Measurements from ENCODE around the gene TIPIN. TPM values are rescaled to one million over a fixed set of nuclear protein-coding genes. Genes with fewer than 3 reads are reported as not detected.
"Not testable (repeated sequence)": the region's sequence is repeated elsewhere in the genome, so short reads cannot be mapped to it uniquely, and the experiment has no call there.

TIPIN gene
- total and polyA plus RNA-seq, 8 donors = 2.3 to 13.8 (median 3.1) TPM; not detected in 1

DNA sequence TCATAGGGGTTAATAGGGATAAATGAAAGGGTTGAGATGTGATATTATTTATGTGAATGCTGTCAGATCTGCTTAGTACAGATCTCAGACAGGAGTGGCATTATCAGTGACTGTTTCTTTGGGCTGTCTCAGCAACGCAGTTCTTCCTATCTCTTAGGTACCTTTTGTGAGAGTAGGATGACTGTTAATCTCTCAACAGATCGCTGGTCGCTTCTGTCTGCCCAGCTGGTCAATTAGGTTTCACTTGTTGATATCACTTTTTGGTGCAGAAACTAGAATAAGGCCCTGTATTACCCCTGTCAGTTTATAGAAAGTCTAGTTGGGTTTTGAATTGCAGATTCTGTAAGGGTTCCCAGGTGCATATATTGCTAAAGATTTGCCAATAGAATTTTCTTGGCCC, 46.7 kb downstream of the TIPIN start:
- 77 to 92% (median 90%) methylated on average over 3 of the region's 3 CpGs for WGBS, 5 donors
- no peak for TF ChIP-seq EP300 (IDR thresholded peaks at IDR 0.05)
- TF ChIP-seq, protein P1, sequence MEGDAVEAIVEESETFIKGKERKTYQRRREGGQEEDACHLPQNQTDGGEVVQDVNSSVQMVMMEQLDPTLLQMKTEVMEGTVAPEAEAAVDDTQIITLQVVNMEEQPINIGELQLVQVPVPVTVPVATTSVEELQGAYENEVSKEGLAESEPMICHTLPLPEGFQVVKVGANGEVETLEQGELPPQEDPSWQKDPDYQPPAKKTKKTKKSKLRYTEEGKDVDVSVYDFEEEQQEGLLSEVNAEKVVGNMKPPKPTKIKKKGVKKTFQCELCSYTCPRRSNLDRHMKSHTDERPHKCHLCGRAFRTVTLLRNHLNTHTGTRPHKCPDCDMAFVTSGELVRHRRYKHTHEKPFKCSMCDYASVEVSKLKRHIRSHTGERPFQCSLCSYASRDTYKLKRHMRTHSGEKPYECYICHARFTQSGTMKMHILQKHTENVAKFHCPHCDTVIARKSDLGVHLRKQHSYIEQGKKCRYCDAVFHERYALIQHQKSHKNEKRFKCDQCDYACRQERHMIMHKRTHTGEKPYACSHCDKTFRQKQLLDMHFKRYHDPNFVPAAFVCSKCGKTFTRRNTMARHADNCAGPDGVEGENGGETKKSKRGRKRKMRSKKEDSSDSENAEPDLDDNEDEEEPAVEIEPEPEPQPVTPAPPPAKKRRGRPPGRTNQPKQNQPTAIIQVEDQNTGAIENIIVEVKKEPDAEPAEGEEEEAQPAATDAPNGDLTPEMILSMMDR (IDR thresholded peaks at IDR 0.05) = no peak
- TF ChIP-seq POLR2A (IDR thresholded peaks at IDR 0.05) = no peak
- no peak for TF ChIP-seq POLR2AphosphoS5 (IDR thresholded peaks at IDR 0.05)
- H3K27me3 ChIP-seq = no peaks in the 10 kb centered on the region
- no peaks in the 10 kb centered on the region for H3K4me1 ChIP-seq
- no peak overlapping the region for H3K4me3 ChIP-seq
- peaks cover 37 to 98% (median 93%) of the 10 kb centered on the region in 4 donors for H3K36me3 ChIP-seq
- H3K27ac ChIP-seq = no peak overlapping the region
- no peak for DNase-seq
- intact Hi-C loops (cut with DNase I; ENCODE audit: low total_unique reads) = no loop called here
- H3K9me3 ChIP-seq = no peaks in the 10 kb centered on the region

DNA sequence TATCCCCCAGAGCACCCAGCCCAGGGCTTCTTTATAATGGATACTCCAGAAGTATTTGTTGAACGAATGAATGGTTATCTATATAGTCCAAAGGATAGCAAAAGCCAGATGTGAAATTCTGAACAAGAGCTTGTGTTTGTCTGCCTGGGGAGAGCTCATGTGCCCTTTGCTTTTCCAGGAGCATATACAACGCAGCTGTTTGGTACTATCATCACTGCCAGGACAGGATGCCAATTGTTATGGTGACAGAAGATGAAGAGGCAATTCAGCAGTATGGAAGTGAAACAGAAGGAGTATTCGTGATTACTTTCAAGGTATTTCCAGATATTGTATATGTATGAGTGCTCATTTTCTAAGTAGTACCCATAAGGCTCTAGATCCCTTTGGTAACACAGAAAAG, 48.0 kb downstream of the TIPIN start:
- no peaks in the 10 kb centered on the region for H3K27me3 ChIP-seq
- no peaks in the 10 kb centered on the region for H3K9me3 ChIP-seq
- 94 to 98% (median 95%) methylated on average over 3 of the region's 3 CpGs for WGBS, 5 donors
- H3K27ac ChIP-seq = no peak overlapping the region
- intact Hi-C loops (cut with DNase I; ENCODE audit: low total_unique reads) = no loop called here
- TF ChIP-seq, protein P1 (IDR thresholded peaks at IDR 0.05) = no peak
- TF ChIP-seq EP300 (IDR thresholded peaks at IDR 0.05) (no peak), POLR2AphosphoS5 (IDR thresholded peaks at IDR 0.05) (no peak), POLR2A (IDR thresholded peaks at IDR 0.05) (no peak)
- DNase-seq = no peak
- H3K36me3 ChIP-seq = peaks cover 26 to 85% (median 80%) of the 10 kb centered on the region in 4 donors
- no peak overlapping the region for H3K4me3 ChIP-seq
- no peaks in the 10 kb centered on the region for H3K4me1 ChIP-seq

DNA sequence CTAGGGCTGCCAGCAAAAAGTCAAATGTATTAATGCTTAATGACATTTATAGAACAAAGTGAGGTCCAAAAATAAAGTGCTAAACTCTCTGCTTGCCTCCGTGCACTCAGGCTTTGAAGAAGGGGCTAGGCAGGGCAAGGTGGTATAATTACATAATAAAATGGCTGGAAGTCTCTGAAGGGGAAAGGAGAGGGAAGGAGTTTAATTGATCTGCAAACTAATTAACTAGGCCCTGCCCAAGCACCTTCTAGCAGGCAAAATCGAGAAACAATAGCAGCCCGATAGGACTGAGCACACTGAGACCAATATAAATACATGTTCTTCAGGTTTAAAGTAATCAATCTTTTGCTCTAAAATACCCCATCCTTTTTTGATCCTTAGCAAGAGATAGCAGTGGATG, 50.1 kb downstream of the TIPIN start:
- no peak overlapping the region for H3K4me3 ChIP-seq
- peaks cover 21 to 80% (median 72%) of the 10 kb centered on the region in 4 donors for H3K36me3 ChIP-seq
- H3K27me3 ChIP-seq = no peaks in the 10 kb centered on the region
- intact Hi-C loops (cut with DNase I; ENCODE audit: low total_unique reads) = no loop called here
- DNase-seq = no peak
- no peaks in the 10 kb centered on the region for H3K4me1 ChIP-seq
- 78 to 85% (median 82%) methylated on average over 3 of the region's 3 CpGs for WGBS, 5 donors
- no peaks in the 10 kb centered on the region for H3K9me3 ChIP-seq
- H3K27ac ChIP-seq = no peak overlapping the region
- no peak for TF ChIP-seq POLR2A (IDR thresholded peaks at IDR 0.05)
- no peak for TF ChIP-seq EP300 (IDR thresholded peaks at IDR 0.05)
- TF ChIP-seq POLR2AphosphoS5 (IDR thresholded peaks at IDR 0.05) = no peak

DNA sequence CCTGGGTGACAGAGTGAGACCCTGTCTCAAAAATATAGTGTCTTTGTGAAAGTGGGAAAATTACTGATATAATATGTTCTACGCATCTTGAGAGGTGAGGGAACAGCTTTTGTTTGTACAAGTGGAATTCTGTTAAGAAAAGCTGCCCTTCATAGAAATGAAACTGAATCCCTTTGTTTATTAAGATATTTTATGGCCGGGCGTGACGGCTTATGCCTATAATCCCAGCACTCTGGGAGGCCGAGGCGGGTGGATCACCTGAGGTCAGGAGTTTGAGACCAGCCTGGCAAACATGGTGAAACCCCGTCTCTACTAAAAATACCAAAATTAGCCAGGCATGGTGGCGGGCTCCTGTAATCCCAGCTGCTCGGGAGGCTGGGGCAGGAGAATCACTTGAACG, 52.1 kb downstream of the TIPIN start:
- H3K9me3 ChIP-seq; H3K4me1 ChIP-seq; intact Hi-C loops (cut with DNase I; ENCODE audit: low total_unique reads); H3K27me3 ChIP-seq; H3K4me3 ChIP-seq; DNase-seq; H3K27ac ChIP-seq: not testable (repeated sequence)
- 71 to 87% (median 85%) methylated on average over 10 of the region's 10 CpGs for WGBS, 5 donors
- H3K36me3 ChIP-seq = peaks cover 11 to 75% (median 68%) of the 10 kb centered on the region in 4 donors

DNA sequence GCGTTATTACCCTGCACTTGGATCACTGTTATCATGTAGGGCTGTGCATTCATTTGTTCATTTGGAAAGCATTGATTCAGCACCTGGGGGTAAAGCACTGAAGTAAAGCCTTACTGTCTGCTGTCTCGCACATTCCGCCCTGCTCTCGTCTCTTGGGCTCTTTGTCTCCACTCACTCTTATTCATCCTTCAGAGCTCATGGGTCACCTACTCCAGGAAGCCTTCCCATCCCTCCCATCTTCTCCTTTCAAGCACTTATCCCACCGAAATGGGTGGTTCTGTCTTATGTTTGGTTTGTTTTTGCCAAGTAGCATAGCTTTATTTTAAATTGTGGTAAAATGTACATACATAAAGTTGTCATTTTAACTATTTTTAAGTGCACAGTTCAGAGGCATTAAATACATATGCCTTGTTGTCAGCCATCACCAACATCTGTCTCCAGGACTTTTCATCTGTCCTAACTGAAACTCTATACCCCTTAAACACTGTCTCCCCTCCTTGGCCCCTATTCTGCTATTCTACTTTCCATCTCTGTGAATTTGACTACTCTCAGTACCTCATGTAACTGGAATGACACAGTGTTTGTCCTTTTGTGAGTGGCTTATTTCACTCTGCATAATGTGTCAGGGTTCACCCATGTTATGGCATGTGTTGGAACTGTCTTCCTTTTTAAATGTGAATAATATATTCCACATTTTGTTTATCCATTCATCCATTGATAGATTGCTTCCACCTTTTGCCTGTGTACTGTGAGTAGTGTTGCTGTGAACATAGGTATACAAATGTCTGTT, 53.8 kb downstream of the TIPIN start:
- H3K36me3 ChIP-seq = peaks cover 4 to 63% (median 56%) of the 10 kb centered on the region in 4 donors
- intact Hi-C loops (cut with DNase I; ENCODE audit: low total_unique reads) = no loop called here
- H3K4me1 ChIP-seq = peaks cover 0 to 3% (median 0%) of the 10 kb centered on the region in 4 donors
- H3K4me3 ChIP-seq = no peak overlapping the region
- TF ChIP-seq, protein P1 (IDR thresholded peaks at IDR 0.05) = no peak
- no peak for TF ChIP-seq EP300 (IDR thresholded peaks at IDR 0.05)
- no peak for TF ChIP-seq POLR2A (IDR thresholded peaks at IDR 0.05)
- no peak for TF ChIP-seq POLR2AphosphoS5 (IDR thresholded peaks at IDR 0.05)
- H3K9me3 ChIP-seq = no peaks in the 10 kb centered on the region
- H3K27ac ChIP-seq = no peak overlapping the region
- 90 to 95% (median 93%) methylated on average over 5 of the region's 5 CpGs for WGBS, 5 donors
- H3K27me3 ChIP-seq = no peaks in the 10 kb centered on the region
- no peak for DNase-seq
